ENCODE measurements around the gene PPP1R9B. TPM values are rescaled to one million over a fixed set of nuclear protein-coding genes. Genes with fewer than 3 reads are reported as not detected.

PPP1R9B gene
- total RNA-seq, 4 donors from 2014 or later: 20.2 to 46.3 (median 37.5) TPM

DNA sequence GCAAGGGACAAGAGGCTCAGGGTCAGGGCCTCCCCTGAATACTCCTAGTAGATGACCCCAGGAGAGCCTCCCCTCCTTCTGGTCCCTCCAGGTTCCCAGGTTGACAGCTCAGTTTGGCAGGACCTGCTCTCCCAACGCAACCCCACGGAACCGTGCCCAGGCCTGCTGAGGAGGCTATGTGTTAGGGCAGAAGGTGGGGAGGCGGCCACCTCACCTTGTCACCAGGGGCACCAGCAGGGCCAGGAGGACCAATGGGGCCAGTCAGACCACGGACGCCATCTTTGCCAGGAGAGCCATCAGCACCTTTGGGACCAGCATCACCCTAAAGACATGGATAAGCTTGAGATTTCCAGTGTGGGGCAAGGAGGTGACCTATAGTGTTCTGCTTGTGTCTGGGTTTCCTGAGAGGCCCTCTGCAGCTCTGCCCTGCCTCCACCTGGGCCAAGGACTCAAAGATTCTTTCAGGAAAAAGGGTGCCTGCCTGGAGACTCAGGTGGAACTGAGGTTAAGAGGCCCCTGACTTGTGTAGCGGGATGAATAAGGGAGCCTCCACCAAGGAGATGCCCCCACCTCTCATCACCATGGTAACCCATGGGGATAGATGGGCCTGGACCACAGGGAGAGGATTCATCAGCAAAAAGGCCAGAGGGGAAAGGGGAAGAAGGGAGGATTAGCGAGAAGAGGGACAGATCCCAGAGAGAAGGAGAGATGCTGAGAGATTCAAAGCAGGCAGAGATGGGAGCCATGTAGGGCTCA lies 40.3 kb upstream of the PPP1R9B start:
- Histone ChIP-seq H3K9me3 (no peaks in the 10 kb centered on the region), H3K27ac (replicated peaks in 1 of 4) (peak overlapping the region in 2 of 4 donors; percentile 14 to 39), H3K27me3 (no peaks in the 10 kb centered on the region), H3K4me3 (no peak overlapping the region), H3K4me1 (peaks cover 0 to 55% (median 29%) of the 10 kb centered on the region in 4 donors), H3K36me3 (peaks cover 77 to 100% (median 99%) of the 10 kb centered on the region in 4 donors)
- intact Hi-C loops (cut with DNase I): no loop called here
- DNase-seq (ENCODE audit: extremely low spot score): no peak
- 68% methylated on average over 3 of the region's 8 CpGs for WGBS
- no peak for TF ChIP-seq EP300 (IDR thresholded peaks at IDR 0.05)
- no peak for TF ChIP-seq CTCF (IDR thresholded peaks at IDR 0.05)
- TF ChIP-seq POLR2A (IDR thresholded peaks at IDR 0.05; ENCODE audit: low read depth): no peak

DNA sequence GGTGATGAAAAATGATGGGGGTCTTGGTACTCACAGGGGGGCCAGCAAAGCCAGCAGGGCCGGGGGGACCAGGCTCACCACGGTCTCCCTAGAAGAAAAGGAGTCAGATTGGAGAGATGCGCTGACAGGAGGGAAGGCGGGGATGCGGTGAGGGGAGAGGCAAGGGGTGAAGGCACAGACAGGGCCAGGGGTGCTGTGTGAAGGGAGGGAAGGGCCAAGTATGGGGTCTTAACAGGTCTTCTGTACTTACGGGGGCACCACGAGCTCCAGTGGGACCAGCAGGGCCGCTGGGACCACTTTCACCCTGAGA lies 39.8 kb upstream of the PPP1R9B start:
- intact Hi-C loops (cut with DNase I): no loop called here
- peaks cover 0 to 55% (median 31%) of the 10 kb centered on the region in 4 donors for H3K4me1 ChIP-seq
- TF ChIP-seq CTCF (IDR thresholded peaks at IDR 0.05): no peak
- TF ChIP-seq POLR2A (IDR thresholded peaks at IDR 0.05; ENCODE audit: low read depth): no peak
- TF ChIP-seq POLR2AphosphoS5 (IDR thresholded peaks at IDR 0.05): no peak
- TF ChIP-seq EP300 (IDR thresholded peaks at IDR 0.05): no peak
- 81% methylated on average over 8 of the region's 8 CpGs for WGBS
- no peak overlapping the region for H3K4me3 ChIP-seq
- H3K27me3 ChIP-seq: no peaks in the 10 kb centered on the region
- peaks cover 75 to 100% (median 99%) of the 10 kb centered on the region in 4 donors for H3K36me3 ChIP-seq
- no peak for DNase-seq (ENCODE audit: extremely low spot score)
- peak overlapping the region in 2 of 4 donors; percentile 14 to 39 for H3K27ac ChIP-seq (replicated peaks in 1 of 4)
- H3K9me3 ChIP-seq: no peaks in the 10 kb centered on the region

DNA sequence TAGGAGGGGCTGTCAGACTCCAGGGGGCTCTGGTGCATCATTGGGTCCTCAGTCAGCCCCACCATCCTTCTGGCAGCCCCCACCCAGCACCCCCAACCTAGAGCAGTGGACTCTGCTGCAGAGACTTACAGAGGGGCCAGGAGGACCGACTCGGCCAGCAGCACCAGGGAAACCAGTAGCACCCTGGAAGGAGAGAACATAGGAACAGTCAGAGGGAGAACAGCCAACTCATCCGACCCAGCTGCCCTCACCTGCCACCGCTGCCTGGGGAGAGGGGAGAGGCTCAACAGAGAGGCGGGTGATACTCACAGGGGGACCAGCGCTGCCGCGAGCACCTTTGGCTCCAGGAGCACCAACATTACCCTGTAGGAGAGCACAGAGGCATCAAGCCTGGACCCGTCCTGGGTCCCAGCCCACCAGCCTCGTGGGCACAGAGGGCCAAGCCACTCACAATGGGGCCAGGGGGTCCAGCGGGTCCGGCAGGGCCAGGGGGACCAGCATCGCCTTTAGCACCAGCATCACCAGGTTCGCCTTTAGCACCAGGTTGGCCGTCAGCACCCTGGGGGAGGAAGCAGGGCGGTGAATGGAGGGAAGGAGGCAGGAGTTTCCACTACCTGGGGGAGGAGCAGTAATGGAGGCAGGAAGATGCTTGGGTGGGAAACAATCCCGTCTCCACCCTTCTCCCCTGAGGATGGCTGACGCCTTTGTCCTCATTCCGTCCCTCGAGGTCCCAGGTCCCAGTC lies 39.2 kb upstream of the PPP1R9B start:
- no peaks in the 10 kb centered on the region for H3K9me3 ChIP-seq
- intact Hi-C loops (cut with DNase I): no loop called here
- 60% methylated on average over 9 of the region's 20 CpGs for WGBS
- H3K27ac ChIP-seq (replicated peaks in 1 of 4): peak overlapping the region in 3 of 4 donors; percentile 14 to 39 (median 28)
- H3K4me3 ChIP-seq: no peak overlapping the region
- no peaks in the 10 kb centered on the region for H3K27me3 ChIP-seq
- H3K36me3 ChIP-seq: peaks cover 70 to 97% (median 96%) of the 10 kb centered on the region in 4 donors
- H3K4me1 ChIP-seq: peaks cover 0 to 55% (median 32%) of the 10 kb centered on the region in 4 donors
- no peak for DNase-seq (ENCODE audit: extremely low spot score)
- TF ChIP-seq CTCF (IDR thresholded peaks at IDR 0.05) (no peak), EP300 (IDR thresholded peaks at IDR 0.05) (no peak), POLR2A (IDR thresholded peaks at IDR 0.05; ENCODE audit: low read depth) (no peak), POLR2AphosphoS5 (IDR thresholded peaks at IDR 0.05) (no peak)

DNA sequence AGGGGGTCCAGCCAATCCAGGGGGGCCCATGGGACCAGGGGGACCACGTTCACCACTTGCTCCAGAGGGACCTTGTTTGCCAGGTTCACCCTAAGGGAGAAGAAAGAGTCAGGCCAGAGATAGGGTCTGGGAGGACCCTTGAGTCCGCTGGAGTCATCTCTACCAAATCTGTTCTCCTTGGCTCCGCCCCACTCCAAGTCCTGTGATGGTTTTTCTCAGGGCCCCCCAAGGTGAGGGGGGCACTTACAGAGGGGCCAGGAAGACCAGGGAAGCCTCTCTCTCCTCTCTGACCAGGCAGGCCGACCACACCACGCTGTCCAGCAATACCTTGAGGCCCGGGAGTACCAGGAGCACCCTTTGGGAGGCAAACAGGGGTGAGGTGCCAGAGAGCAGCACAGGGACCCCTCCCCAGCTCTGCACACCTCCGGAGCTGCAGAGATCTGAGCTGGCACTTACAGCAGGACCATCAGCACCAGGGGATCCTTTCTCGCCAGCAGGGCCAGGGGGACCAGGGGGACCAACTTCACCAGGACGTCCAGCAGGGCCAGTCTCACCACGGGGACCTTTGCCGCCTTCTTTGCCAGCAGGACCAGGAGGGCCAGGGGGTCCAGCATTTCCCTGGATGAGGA lies 38.6 kb upstream of the PPP1R9B start:
- peak overlapping the region in 3 of 4 donors; percentile 28 to 81 (median 30) for H3K27ac ChIP-seq (replicated peaks in 1 of 4)
- no peaks in the 10 kb centered on the region for H3K27me3 ChIP-seq
- no peak for TF ChIP-seq POLR2A (IDR thresholded peaks at IDR 0.05; ENCODE audit: low read depth)
- no peak for TF ChIP-seq CTCF (IDR thresholded peaks at IDR 0.05)
- no peak for TF ChIP-seq POLR2AphosphoS5 (IDR thresholded peaks at IDR 0.05)
- TF ChIP-seq EP300 (IDR thresholded peaks at IDR 0.05): no peak
- H3K4me1 ChIP-seq: peaks cover 0 to 61% (median 36%) of the 10 kb centered on the region in 4 donors
- H3K4me3 ChIP-seq: no peak overlapping the region
- H3K9me3 ChIP-seq: no peaks in the 10 kb centered on the region
- 76% methylated on average over 5 of the region's 11 CpGs for WGBS
- peaks cover 69 to 90% (median 89%) of the 10 kb centered on the region in 4 donors for H3K36me3 ChIP-seq
- intact Hi-C loops (cut with DNase I): no loop called here
- no peak for DNase-seq (ENCODE audit: extremely low spot score)

Data from esophagus muscularis mucosa (tissue), 4 donors.